ENCODE results near the gene NOS2.
A peak's percentile ranks its signal among the peaks of the same experiment; 100 is the strongest.

NOS2 gene

DNA sequence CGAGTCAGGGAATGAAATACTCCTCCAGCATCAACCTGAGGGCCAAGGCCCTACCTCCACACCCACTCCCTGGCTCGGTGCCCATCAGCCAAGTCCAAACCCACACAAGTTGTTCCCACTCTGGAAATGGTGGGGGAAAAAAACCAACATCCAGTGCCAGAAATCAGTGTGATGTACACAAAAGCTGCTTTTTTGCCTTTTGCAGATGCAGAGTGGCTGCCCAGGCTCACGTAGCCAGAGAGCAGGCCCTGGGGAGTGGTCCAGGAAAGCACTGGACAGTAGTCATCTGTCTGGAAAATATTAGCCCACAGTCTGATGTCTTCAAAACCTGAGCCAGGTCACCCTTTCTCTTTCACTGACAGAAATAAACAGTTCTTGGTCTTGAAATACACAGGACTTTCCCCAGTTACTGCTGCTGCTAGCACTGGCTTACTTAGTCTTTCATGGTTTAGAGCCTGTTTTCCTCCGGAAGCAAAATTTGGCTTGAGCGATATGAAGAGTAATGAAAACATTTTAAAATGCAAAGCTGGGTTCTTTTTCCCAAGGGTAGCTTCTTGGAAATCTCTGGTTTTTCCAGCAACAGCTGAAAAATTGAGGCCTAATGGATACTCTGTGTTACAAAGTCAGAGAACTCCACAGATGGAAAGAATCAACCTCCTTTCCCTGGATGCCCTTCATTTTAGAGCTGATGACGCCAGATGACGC lies 18.2 kb upstream of the NOS2 start:
- DNase-seq, result no peak

DNA sequence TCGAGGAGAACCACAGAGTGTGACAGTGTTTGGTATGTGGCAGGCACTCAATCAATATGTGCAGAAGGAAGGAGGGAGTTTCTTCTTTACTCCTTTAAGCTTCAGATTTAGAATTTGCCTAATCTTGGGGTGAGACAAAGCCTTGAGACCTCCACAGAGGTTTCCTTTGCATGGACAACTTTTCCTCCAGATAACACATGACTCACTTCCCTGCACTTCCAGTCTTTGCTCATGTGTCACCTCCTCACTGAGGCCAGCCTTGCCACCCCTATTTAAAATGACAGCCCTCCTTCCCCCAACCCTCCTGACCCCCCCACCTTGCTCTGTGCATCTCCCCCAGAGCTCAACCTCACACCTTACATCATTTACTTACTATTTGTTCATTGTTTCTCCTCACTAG lies 17.4 kb upstream of the NOS2 start:
- DNase-seq, result no peak

DNA sequence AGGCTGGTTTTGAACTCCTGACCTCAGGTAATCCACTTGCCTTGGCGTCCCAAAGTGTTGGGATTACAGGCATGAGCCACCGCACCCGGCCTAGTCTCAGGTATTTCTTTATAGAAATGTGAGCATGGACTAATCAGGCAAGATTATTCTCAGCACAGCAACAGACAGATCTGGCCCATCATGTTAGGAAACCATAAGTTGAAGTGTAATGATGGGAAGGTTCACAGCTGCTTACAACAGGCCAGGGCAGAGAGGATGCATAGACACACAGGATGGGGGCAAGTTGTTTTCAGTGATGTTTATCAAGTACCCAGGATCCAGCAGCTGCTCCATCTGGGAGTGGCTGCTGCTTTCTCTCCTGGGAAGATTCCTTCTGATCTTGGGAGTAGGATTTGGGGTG lies 16.6 kb upstream of the NOS2 start:
- no peak for DNase-seq

DNA sequence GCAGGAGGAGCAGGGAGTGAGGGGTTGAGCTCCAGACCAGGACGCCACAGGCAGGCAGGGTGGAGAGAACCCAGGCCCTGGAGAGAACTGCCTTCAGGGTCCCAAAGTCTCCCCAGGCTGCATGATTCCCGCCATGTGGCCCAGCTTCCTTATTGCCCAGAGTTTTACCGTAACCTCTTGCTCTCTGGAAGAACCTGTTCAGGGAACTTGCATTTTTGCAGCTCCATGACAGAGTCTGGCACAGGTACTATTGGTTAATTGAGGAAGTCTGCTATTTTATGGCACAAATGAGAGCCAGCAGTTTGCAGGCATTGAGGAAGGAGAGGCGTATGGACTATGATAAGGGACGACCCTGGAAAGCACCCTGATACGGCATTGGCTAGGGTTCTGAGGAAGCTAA lies 11.6 kb upstream of the NOS2 start:
- no peak for DNase-seq

DNA sequence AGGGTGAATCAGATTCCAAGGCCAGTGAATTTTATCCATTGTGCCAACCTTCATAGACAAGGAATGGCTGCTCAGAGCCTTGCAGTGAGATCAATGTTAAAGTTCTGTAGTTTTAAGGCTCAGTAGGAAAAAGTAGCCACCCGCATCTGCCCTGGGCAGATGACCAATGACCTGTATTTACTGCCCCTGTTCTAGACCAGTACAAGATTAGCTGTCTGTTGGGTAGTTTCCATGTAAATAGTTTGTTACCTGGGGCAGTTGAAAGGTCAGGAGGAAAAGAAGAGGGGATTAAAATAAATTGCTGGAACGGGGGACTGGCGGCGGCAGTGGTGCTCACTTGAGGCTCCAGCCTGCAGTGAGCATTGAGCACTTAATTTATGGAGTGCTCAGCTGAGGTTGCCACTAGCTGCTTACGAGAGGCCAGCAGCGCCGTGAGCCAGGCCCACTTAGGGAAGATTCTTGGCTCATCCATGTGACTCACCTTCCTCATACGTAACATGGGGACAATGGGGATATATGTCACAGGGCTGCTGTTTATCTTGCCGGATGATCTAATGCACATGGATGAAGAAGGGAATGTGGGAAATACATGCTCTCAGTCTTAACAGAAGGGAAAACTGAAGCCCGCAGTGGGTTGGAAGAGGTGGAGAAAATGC lies 10.7 kb upstream of the NOS2 start:
- DNase-seq, result no peak

DNA sequence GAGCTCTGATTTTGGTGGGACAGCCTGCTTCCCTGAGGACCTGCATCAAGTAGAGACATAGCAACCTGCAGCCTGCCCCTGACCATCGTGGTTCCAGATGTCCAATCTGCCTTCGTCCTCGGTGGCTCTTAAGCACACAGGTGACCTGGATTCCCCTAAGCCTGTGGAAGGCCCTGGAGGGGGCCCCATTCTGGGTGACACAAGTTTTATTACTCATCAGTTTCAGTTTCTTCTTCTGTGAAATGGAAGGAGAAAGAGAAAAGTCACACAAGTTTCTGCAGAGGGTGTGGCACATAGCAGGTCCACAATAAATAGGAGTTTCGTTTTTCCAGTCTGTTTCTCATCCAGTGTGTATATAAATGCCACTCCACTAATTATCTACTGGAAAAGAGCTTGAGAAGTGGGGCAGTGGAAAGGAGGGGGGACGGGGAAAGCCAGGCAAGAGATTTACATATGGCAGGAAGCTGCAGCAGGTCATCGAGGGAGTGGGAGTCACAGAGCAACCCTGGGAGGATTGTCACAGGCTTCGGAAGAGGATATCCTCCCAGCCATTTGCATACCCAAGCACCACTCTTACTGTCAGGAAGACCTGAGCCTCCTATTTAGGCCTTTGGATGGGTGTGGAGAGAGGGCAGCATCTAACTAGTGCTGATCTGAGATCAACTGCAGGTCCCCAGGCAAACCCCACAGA lies 10.0 kb upstream of the NOS2 start:
- DNase-seq, result no peak

DNA sequence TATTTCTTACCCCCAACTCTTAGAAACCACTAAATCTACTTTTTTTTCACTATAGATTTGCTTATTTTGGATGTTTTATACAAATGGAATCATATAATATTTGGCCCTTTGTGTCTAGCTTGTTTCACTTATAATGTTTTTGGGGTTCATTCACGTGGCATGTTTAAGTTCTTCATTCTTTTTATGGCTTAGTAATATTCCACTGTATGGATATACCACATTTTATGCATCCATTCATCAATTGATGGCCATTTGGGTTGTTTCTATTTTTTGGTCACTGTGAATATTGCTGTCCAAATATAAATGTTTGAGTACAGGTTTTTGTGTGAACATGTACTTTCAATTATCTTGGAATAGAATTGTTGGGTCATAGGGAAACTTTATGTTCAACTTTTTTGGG lies 9.2 kb upstream of the NOS2 start:
- no peak for DNase-seq

DNA sequence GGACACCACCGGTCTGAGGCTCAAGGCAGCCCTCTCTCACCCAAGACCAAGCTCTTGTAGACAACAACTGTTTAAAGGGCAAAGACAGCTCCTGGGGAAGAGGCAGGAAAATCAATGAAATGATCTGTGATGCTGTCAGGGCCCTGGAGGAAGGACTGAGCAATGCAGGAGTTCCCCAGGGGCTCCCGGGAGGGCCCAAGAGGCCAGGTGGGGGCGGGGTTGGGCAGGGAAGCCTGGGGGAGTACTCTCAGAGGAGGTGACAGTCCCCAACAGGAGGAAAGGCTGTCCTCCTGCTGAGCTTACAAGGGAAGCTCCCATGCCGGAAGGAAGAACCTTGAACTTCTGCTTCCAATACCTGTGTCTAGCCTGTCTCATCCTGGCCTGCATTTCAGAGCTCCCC lies 8.3 kb upstream of the NOS2 start:
- DNase-seq, result no peak

DNA sequence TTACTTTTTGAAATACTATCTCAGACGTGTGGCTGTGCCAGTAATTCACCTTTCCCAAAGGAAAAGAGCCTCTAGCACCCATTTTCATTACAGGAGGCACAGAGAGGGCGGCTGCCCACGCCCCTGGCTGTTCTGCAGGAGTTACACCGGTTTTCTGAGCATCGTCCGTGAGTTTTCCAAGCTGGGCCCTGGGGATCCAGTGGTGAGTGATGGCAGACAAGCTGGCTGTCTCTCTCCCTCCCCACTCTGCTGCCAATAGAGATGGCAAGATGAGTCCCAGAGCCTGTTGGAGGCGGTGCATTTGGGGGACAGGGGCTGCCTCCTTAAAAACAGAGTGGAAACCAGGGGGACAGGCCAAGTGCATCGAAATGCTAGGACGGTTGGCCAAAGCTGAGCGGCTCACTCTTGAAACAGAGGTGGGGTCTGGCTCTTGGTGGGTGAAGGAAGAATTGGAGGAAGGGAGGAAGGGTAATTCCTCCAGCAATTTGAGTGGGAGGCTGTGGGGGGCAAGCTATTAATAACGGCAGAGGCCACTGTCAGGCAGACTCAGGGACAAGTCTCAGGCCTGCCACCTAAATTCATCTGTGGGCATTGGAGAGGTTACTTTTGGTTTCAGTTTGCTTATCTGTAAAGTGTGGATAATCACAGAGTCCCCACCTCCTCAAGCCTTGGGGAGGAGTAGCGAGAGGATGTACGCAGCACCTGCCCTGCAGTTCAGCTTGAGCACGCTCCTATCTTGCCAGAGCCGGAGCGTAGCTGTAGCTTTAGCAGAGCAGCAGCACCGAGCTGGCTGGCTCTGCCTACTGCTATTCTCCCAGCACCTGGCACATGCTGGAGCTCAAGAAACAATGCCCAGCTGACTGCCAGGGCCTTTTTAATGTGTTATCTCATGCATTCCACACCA lies 7.5 kb upstream of the NOS2 start:
- peak; percentile 68 for DNase-seq

DNA sequence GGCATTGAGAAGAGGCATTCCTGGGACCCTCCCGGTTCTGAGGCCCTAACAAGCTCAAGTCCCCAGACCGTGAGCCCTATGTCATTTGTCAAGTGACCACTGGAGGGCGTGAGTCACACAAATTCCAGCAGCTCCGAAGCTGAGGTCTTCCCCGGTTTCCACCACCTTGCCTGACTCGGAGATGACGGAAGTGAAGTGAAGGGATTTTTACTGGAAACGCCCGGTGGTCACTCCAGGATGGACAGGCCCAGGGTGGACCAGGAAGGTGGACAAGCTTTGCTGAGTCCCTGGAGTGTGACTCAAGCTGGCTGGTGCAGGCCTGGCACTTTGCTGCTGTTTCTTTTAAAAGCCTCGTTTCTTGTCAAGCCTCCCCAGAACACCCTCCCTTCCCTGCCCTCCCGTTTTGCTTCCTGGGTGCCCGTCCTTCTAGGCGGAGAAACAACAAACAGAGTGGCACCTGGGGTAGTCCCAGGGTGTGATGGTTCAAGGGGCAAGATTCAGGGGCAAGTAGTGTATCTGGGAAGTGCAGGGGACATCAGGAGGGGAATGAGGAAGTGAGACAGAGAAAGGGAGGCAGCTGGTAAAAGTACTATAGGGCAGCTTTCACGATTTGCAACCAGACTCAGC lies 5.3 kb upstream of the NOS2 start:
- DNase-seq, result peak; percentile 58

DNA sequence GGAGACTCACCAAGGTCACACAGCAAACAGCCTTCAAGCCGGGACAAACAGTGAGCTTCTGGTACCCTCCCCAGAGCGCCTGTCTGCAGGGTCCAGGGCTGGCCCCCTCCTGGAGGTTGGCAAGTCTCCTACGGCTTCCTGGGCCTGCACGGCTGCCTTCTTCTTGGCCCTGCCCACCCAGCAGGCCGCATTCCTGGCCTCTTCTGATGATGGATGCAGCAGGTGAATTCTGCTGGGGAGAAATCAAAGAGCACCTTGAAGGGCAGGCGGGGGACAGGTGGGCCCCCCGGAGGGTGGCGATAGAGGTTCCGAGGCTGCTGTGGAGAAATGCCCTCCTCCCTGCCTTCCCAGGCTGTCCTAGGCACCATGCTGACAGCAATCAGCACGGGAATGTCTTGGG lies 3.8 kb upstream of the NOS2 start:
- DNase-seq, result no peak

DNA sequence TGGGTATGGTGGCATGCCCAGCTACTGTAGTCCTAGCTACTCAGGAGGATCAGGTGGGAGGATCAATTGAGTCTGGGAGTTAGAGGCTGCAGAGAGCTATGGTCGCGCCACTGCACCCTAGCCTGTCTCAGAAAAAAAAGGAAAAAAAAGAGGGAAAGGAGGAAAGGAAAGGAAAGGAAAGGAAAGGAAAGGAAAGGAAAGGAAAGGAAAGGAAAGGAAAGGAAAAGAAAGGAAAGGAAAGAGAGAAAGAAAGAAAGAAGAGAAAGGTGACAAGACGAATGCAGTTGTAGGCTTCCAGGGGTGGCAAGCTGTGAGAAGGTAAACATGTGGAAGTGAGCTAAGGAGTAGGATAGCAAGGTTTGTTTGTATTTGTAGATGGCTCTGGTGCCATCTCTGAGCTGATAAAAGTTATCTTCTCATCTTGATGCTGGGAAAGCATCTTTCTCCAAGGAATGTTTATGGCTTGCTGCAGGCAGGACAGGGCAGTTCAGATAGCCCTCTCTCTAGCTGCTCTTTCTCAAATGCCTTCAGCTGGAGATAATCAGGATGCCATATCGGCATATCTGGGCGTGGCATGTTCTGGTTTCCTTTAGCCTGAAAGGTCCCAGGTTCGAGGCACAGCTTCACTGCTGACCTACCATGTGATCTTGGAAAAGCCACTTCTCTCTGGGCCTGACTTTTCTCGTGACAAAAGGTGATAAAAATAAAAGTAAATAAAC lies 2.8 kb upstream of the NOS2 start:
- DNase-seq, result no peak

DNA sequence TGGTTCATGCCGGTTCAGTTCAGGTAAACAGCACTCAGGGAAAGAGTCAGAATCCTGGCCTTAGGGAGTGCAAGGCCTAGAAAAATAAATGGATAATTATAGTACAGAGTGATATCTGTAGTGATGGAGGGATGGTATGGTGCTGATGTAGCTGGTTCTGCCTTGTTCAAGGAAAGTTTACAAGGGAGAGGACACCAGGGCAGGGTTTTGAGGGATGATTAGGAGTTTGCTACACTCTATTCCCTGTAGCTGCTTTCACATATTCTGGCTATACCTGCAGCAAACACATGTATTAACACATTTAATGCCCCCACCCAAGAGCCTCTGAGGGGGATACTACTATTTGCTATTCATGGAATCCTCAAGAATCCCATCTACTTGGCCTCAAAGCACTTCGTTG lies 1.7 kb upstream of the NOS2 start:
- no peak for DNase-seq

DNA sequence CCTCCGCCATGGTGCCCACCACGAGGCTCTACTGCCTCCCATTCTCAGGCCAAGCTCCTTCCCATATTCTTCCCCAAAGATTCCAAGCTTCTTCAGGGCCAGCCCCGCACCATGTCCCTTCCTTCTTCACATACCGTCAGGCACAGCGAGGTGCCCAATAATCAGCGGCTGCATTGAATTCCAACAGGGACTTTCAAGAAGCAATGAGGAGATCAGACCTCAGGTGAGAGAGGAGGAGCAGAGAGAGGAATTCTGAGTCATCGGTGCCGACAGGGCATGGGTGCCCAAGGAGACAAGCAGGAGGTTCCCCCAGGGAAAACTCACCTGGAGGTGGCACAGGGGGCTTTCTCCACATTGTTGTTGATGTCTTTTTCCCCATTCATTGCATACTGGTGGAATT lies 2.0 kb downstream of the NOS2 start:
- DNase-seq, result no peak

DNA sequence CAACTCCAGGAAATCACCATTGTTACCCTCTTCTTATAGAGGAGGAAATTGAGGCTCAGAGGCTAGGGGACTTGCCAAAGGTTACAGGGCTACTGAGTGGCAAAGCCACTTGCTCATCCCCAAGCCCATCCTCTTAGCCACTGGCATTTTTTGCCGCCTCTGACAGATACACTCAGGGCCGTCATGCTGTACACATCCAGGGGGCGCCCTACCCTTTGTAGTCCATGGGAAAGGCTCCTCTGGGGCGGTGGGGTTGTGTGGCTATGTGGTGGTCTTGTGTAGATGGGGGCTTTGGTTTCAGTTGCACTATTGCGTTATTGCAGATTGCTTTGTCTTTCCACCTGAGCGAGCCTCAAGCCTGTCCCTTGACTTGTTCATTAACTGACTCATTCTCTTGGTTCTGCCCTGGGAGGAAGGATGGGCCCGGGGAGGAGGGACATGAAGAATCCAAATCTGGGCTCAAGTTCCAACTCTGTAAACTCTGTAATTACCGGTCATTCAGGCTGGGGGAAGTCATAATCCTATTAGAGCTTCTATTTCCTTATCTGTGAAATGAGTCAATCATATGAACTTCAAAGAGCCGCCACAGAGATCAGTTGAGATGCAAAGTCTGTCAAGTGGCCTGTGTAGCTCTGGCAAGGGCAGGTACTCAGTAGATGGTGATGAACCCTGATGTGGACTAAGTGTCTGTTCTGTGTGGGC lies 2.8 kb downstream of the NOS2 start:
- no peak for DNase-seq

DNA sequence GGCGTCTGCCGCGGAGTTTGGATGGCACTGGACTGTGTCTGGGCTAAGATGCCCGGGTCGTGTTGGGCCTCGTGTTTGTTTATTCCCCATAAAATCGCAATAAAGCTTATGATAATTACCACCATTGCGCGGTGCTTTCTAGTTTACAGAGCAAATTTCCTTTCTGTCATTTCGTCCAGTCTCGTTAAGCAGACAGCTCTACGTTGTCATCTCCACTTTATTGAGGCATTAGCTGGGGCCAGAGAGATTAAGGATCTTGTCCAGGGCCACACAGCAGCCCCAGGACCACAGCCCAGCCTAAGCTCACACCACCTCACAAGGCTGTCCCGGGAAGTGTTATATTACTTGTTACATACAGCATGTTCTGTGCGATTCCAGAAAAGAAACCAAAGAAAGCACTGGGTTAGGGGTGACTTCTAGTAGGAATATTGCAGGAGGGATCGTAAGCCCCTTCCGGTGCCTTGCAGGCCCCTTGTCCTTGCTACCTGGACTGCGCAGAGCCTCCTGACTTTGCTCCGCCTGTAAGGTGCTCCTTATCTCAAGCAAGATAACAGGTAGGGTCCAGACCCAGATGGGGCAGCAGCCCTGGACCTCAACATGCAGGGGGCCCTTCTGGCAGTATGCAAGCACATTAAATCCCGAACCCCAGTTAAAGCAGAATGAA lies 6.3 kb downstream of the NOS2 start:
- no peak for DNase-seq

DNA sequence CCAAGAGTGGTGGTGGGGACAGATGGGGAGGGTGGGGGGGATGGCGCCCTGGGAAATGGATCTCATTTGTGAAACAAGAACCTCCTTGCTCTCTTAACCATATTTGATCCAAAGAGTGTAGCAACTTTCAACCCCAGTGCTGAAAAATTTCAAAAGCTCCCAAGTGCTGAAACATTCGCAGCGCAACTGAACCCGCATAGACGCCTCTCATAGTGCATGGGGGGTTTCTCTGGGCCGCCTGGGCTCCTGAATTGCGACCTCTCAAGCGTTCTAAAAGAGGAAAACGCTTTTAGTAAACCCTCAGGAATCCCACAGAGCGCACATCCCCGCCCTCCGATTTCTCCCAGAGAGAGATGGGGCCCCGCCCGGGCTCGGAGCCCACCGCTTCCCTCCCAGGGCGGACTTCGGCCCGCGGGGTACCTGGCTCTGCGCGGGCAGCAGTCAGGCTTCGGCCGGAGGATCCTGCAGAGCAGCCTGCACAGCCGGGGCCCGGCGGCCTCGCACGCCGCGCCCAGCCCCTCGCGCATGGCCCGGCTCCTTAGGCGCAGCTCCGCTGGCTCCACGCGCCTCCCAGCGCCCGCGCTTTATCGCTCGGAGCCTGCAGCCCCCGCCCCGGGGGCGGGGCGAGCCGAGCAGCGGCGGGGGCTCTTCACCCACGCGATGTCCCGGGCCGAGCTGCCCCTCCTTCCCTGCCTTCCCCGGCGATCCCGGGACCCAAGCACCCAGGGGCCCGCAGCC lies 7.0 kb downstream of the NOS2 start:
- DNase-seq, result no peak

DNA sequence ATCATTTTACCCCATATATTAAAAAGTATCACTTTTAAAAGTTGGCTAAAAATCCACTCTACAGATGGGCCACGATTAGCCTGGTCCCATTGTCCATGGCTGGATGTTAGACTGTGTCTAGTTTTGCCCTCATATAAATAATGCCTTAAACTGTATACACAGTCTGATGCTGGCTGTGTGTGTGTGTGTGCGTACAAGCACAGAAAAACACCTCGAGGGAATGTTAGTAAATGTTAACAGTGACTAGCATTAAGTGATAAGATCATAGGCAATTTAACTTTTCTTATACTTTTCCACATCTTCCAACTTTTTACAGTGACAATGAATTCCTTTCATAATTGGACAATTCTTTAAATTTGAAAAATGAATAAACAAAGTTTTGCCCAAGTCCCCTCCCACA lies 8.2 kb downstream of the NOS2 start:
- DNase-seq, result no peak

DNA sequence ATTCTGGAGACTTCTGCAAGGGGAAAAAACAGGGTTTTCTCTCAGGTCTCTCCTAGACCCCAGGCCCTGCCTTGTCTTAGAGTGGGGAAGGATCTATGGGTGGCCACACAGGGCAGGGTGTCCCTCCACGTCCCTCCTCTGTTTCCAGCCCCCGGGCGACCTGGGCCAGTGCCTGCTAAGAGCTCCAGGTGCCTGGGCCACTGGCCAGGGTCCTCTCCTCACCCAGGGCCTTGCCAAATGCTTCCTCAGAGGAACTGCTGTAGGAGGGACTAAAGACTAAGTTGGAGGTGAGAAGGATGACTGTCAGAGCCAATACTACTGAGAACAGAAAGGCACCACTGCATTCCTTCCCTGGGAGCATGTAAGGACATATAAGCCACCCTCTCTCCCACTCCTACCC lies 11.4 kb downstream of the NOS2 start:
- no peak for DNase-seq

Measured in NCI-H1436 treated with DMSO at 0.1 percent for 48 hours (cell line).